ENCODE measurements around the gene CERS1. TPM values are rescaled to one million over a fixed set of nuclear protein-coding genes. Genes with fewer than 3 reads are reported as not detected.

CERS1 gene
- polyA plus RNA-seq, 3 donors = not detected

DNA sequence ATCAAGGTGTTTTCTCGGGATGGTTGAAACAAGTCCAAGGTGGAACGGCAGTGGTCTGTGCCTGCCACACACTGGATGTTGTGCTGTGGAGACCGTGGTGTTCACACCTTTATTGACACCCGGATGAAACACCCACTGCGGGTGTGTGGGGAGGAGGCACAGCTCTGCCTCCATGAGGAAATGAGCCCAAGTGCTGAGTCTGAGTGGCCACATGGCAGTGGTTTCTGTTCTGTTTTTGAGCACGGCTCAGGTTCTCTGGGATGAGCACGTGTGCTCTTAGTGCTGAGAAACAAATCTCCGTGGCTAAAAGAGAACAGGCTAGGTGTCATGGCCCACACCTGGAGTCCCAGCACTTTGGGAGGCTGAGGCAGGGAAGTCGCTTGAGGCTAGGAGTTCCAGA, 34.7 kb downstream of the CERS1 start:
- H3K4me3 Mint-ChIP-seq = no peak overlapping the region
- no peaks in the 10 kb centered on the region for H3K27me3 ChIP-seq (ENCODE audit: control insufficient read depth in 2 of 2, insufficient read depth in 2 of 2, low read length in 2 of 2)
- peaks cover 100% of the 10 kb centered on the region for H4K20me1 ChIP-seq (ENCODE audit: insufficient read depth, low read length)
- peaks cover 6% of the 10 kb centered on the region for H3K4me1 Mint-ChIP-seq
- H3K36me3 ChIP-seq (replicated peaks in 1 of 2; ENCODE audit: control insufficient read depth in 1 of 2, insufficient read depth in 2 of 2, low read length in 2 of 2) = peaks cover 98 to 100% of the 10 kb centered on the region in 2 donors
- H3K79me2 ChIP-seq (ENCODE audit: insufficient read depth, low read length) = peaks cover 7% of the 10 kb centered on the region
- H3K36me3 Mint-ChIP-seq = peaks cover 87 to 97% of the 10 kb centered on the region in 2 donors
- H2AFZ ChIP-seq (ENCODE audit: insufficient read depth, low read depth, low read length, poor library complexity, severe bottlenecking) = no peak overlapping the region
- peak overlapping the region in 1 of 2 donors; percentile 51 for H3K27ac ChIP-seq (ENCODE audit: low read depth in 1 of 2, low read length in 2 of 2)
- H3K9ac ChIP-seq (ENCODE audit: insufficient read depth, low read length, poor library complexity, severe bottlenecking) = no peak overlapping the region
- H3K4me2 ChIP-seq (replicated peaks; ENCODE audit: extremely low read depth, low read length, poor library complexity, severe bottlenecking) = no peak overlapping the region
- TF ChIP-seq CTCF (IDR thresholded peaks at IDR 0.05) = no peak
- peak overlapping the region in 1 of 7 donors; percentile 70 for H3K27ac Mint-ChIP-seq
- H3K9me3 ChIP-seq (replicated peaks in 1 of 2; ENCODE audit: control insufficient read depth in 1 of 2, insufficient read depth in 1 of 2, low read length in 2 of 2) = no peaks in the 10 kb centered on the region
- intact Hi-C loops (cut with micrococcal nuclease) = no loop called here
- no peak for DNase-seq
- H3K4me1 ChIP-seq (ENCODE audit: control insufficient read depth in 1 of 2, insufficient read depth in 2 of 2, low read length in 2 of 2) = peaks cover 4 to 8% of the 10 kb centered on the region in 2 donors
- H3K9me3 Mint-ChIP-seq = no peaks in the 10 kb centered on the region
- no peak overlapping the region for H3K4me3 ChIP-seq (replicated peaks in 1 of 3; ENCODE audit: low read depth in 2 of 3, low read length in 3 of 3)
- WGBS (ENCODE audit: insufficient coverage) = 26% methylated on average over 9 of the region's 9 CpGs
- peaks cover 0 to 2% (median 0%) of the 10 kb centered on the region in 3 donors for H3K27me3 Mint-ChIP-seq (ENCODE audit: low read depth in 3 of 3)

DNA sequence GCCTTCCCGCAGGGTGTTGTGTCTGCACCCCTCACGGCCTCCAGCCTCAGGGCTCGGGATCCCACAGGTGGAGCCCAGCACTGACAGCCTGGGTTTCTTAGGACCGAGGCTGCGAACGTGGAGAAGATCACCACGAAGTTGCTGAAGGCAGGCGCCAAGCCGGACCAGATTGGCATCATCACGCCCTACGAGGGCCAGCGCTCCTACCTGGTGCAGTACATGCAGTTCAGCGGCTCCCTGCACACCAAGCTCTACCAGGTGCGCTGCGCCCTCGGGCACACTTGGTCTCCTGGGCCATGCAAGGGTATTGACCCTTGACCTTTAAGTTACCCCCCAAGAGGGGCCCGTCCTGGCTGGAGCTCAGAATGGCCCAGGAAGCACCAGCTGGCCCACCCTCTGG, 35.2 kb downstream of the CERS1 start:
- Mint-ChIP-seq H3K27me3 (ENCODE audit: low read depth in 3 of 3) (peaks cover 0 to 2% (median 0%) of the 10 kb centered on the region in 3 donors), H3K4me1 (peaks cover 6% of the 10 kb centered on the region), H3K9me3 (no peaks in the 10 kb centered on the region), H3K36me3 (peaks cover 88 to 97% of the 10 kb centered on the region in 2 donors), H3K4me3 (no peak overlapping the region), H3K27ac (peak overlapping the region in 1 of 7 donors; percentile 79)
- Histone ChIP-seq H3K4me3 (replicated peaks in 1 of 3; ENCODE audit: low read depth in 2 of 3, low read length in 3 of 3) (no peak overlapping the region), H3K36me3 (replicated peaks in 1 of 2; ENCODE audit: control insufficient read depth in 1 of 2, insufficient read depth in 2 of 2, low read length in 2 of 2) (peaks cover 98 to 100% of the 10 kb centered on the region in 2 donors), H3K27ac (ENCODE audit: low read depth in 1 of 2, low read length in 2 of 2) (peak overlapping the region in 1 of 2 donors; percentile 51), H3K4me2 (replicated peaks; ENCODE audit: extremely low read depth, low read length, poor library complexity, severe bottlenecking) (no peak overlapping the region), H2AFZ (ENCODE audit: insufficient read depth, low read depth, low read length, poor library complexity, severe bottlenecking) (no peak overlapping the region), H3K4me1 (ENCODE audit: control insufficient read depth in 1 of 2, insufficient read depth in 2 of 2, low read length in 2 of 2) (peaks cover 4 to 8% of the 10 kb centered on the region in 2 donors), H3K79me2 (ENCODE audit: insufficient read depth, low read length) (peaks cover 7% of the 10 kb centered on the region), H3K9me3 (replicated peaks in 1 of 2; ENCODE audit: control insufficient read depth in 1 of 2, insufficient read depth in 1 of 2, low read length in 2 of 2) (no peaks in the 10 kb centered on the region), H3K27me3 (ENCODE audit: control insufficient read depth in 2 of 2, insufficient read depth in 2 of 2, low read length in 2 of 2) (no peaks in the 10 kb centered on the region), H4K20me1 (ENCODE audit: insufficient read depth, low read length) (peaks cover 100% of the 10 kb centered on the region), H3K9ac (ENCODE audit: insufficient read depth, low read length, poor library complexity, severe bottlenecking) (peak overlapping the region; percentile 8)
- intact Hi-C loops (cut with micrococcal nuclease) = no loop called here
- no peak for DNase-seq
- WGBS (ENCODE audit: insufficient coverage) = 89% methylated on average over 14 of the region's 17 CpGs
- TF ChIP-seq CTCF (IDR thresholded peaks at IDR 0.05) = no peak

Measured in CD14-positive monocyte (primary cell).